COLO668 (cell line): ENCODE data around the gene ZNF764.

Experiments used
- DNase-seq: peaks from one replicate; lab custom pipeline; 2025; ENCODE audit not compliant: unreplicated experiment; lab: John Stamatoyannopoulos, UW

ZNF764 gene

GRCh38 chr16:30570636-30571444 lies 12.7 kb upstream of the ZNF764 start:
- DNase-seq: peak; percentile 46

DNA sequence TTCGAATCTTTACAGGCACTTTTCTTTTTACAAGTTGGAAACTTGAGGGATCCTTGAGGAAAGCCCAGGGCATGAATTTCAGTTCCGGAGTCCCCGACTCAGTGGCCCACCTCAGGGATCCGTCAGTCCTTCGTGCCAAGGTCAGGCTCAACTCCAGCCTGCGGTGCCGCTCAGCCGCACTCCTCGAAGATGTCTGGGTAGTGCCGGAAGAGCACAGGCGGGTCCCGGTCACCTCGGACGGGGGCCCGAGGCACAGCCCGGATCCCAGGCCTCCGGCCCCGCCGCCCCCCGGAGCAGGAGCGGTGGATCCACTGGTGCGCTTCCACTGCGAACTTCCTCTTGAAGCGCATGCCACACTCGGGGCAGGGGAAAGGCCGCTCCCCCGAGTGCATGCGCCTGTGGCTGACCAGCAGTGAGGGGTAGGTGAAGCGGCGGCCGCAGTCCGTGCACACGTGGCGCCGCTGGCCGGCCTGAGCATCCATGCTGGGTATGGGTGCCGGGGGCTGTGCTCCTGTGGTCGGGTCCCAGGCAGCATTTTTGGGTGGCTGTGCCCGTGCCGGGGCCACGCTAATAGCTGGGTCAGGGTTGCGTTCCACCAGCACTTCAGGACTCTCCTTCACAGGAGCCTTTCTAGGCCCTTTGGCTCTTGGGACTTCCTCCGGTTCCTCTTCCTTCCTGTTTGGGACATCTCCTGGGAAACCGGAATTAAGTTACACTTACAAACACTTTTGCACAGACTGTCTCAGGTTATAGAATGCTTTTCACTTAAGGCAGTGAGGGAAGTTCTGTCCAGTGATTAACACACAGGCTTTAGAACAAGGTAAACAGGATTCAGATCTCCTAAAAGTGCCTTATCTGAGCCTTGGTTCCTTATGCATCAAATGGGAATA lies 11.8 kb upstream of the ZNF764 start:
- no peak for DNase-seq

GRCh38 chr16:30569281-30569680 lies 11.1 kb upstream of the ZNF764 start:
- DNase-seq: no peak

GRCh38 chr16:30567991-30568638 lies 9.9 kb upstream of the ZNF764 start:
- no peak for DNase-seq

- DNase-seq: peak; percentile 6
Observed at GRCh38 chr16:30567160-30567990, 9.2 kb upstream of the ZNF764 start.

- no peak for DNase-seq
Observed at GRCh38 chr16:30566531-30566930, 8.4 kb upstream of the ZNF764 start.

DNA sequence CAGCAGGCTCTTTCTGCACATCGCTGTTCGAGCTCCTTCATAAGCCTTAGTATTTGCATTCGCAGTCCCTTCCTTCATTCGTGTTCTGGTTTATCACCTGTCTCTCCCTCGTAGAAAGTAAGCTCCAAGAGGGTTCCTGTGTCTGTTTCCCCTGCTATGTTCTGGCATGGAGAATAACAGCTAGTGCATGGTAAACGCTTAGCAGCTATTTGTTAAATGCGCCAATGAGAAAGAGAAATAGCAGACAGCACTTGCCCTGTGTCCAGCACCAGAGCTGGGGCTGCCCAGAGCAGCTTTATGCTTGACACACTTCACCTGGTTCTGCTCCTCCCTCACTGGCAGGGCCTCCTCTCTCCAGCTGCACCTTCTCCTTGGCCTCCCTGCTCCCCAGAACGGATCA lies 7.8 kb upstream of the ZNF764 start:
- DNase-seq: no peak

GRCh38 chr16:30565526-30565925 lies 7.4 kb upstream of the ZNF764 start:
- DNase-seq: no peak

- DNase-seq: peak; percentile 79
Observed at GRCh38 chr16:30562021-30562420, 3.8 kb upstream of the ZNF764 start.

DNA sequence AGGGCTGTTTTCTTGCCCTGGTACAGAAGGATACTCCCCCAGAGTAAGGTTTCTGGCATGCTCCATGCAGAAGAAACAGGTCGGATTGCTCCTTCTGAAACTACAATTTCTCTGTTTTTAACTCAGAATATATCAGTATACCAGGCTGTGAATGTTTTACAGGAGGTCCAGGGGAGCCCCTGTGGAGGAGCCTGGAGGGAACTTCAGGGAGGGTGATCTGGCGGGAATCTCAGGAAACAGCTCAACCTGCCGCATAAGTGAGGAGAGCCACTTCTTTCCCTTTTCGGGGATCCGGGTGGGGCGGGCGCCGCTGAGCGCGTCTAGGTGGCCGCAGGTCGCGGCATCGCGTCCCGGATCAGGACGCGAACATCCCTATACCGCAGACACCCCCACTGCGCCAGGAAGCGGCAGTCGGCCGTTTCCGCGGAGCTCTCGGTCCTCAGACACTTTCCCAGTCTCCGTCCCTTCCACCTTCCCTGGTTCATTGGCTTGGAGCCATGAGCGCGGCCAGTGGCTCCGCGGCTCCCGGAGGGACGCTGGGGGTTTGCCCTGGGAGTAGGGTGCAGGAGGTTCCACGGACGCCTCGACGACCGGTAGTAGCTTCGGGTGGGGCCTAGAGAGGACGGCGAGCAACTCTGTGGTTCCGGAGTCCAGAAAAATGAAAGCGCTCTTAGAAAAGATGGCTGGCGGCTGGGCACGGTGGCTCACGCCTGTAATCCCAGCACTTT lies 3.1 kb upstream of the ZNF764 start:
- peak; percentile 69 for DNase-seq

GRCh38 chr16:30559690-30560089 lies 1.5 kb upstream of the ZNF764 start:
- no peak for DNase-seq

DNA sequence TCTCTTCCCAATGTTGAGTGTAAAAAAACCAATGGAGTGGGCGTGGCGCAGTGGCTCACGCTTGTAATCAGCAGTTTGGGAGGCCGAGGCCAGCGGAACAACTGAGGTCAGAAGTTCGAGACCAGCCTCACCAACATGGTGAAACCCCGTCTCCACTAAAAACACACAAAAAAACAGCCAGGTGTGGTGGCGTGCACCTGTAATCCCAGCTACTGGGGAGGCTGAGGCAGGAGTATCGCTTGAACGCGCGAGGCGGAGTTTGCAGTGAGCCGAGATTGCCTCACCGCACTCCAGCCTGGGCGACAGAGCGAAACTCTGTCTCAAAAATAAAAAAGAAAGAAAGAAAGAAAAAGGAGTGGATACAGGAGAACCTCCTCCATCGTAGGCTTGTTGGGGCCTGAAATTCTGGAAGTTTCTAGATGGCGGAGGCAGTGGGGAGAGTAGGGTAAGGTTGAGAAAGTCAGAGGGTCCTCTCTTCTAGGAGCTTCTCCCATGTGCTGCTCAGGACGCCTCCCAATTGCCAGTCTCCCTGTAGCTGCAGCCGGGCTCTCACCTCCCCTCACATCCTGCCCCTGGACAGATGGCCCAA lies 709 bp upstream of the ZNF764 start:
- no peak for DNase-seq

DNA sequence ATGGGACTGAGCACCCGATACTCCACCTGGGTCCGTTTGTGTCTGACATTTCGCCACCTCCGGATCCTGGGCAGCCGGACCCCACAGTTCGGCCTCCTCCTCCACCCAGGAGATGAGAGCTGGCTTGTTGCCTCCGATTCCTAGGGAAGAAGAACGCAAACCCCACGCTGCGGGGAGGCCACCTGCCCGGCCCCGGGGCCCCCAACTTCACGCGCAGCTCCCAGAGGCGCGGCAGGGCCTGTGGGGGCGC lies 542 bp downstream of the ZNF764 start:
- no peak for DNase-seq

DNA sequence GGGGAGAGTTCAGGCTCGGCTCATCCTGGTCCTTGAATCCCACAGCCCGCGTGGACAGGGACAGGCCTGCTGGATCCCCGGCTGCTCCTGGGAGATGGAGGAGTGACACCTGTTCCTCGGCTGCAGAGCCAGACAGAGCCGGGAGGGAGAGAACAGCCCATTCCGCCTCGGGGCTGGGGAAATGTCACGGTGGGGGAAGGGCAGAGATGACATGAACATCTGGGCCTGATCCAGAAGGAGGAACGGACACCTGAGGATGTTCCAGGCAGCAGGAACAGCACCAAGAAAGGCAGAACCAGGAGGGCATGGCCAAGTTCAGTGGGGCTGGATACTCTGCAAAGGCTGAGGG lies 2.1 kb downstream of the ZNF764 start:
- DNase-seq: peak; percentile 57

- DNase-seq: no peak
Observed at GRCh38 chr16:30555315-30556124, 2.7 kb downstream of the ZNF764 start.

- no peak for DNase-seq
Observed at GRCh38 chr16:30554557-30555314, 3.4 kb downstream of the ZNF764 start.

DNA sequence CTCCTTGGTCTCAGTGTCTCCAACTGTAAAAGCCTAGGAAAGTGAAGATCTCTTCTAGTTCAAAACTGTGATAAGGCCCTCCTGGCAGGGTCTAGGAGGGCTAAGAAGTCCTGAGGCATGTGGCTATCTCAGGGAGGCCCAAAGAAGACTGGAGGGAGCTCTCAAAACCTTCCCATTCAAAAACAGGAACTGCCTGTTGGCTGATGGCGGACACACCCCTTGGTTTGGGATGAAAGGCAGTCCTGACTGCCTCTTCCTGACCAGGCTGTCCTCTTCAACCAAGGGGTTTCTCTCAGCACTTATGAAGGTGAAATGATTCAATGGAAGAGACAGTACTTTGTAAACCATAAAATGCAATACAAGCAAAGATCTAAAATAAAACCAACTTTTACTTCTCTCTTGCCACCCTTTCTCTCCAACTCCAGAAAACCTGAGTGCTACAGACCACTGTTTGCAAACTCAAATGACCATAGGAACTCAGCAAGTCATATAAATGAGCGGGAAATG lies 4.7 kb downstream of the ZNF764 start:
- no peak for DNase-seq

GRCh38 chr16:30552956-30553355 lies 5.2 kb downstream of the ZNF764 start:
- no peak for DNase-seq
